Measurements from ENCODE around the gene OR51F2. TPM values are rescaled to one million over a fixed set of nuclear protein-coding genes. Genes with fewer than 3 reads are reported as not detected.

The OR51F2 gene, protein sequence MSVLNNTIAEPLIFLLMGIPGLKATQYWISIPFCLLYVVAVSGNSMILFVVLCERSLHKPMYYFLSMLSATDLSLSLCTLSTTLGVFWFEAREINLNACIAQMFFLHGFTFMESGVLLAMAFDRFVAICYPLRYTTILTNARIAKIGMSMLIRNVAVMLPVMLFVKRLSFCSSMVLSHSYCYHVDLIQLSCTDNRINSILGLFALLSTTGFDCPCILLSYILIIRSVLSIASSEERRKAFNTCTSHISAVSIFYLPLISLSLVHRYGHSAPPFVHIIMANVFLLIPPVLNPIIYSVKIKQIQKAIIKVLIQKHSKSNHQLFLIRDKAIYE
- total RNA-seq, result not detected in 2 replicates

GRCh38 chr11:4821021-4821420 is at the start of gene OR51F2:
Gene OR51F2 (plus strand): TSS chr11:4821321. CDS start chr11:4821422, 101 bp downstream.

GRCh38 chr11:4804280-4804679 is 16.8 kb upstream of the OR51F2 start, which contains the start of gene OR52R1:
Gene OR52R1 (minus strand): TSS chr11:4804380. CDS start chr11:4804380, 0 bp downstream.

GRCh38 chr11:4848908-4849532 is 27.9 kb downstream of the OR51F2 start, which contains the start of gene OR51S1:
Gene OR51S1 (minus strand): TSS chr11:4849208. CDS start chr11:4849208, 0 bp downstream.

Other genes starting within 250 kb of the OR51F2 start
- not detected in 2 replicates for gene OR52I2, start 239.6 kb upstream of the OR51F2 start, total RNA-seq
- gene OR52I1, start 227.3 kb upstream of the OR51F2 start, total RNA-seq, result not detected in 2 replicates
- 11.6 and 13.9 TPM in 2 replicates for gene TRIM68, start 213.1 kb upstream of the OR51F2 start, total RNA-seq
- gene OR51D1, start 183.8 kb upstream of the OR51F2 start, total RNA-seq, result not detected in 2 replicates
- gene OR51E1, start 177.3 kb upstream of the OR51F2 start, total RNA-seq, result not detected in 2 replicates
- gene OR51E2, start 123.5 kb upstream of the OR51F2 start, total RNA-seq, result not detected in 2 replicates
- not detected in 2 replicates for gene MMP26, start 116.5 kb upstream of the OR51F2 start, total RNA-seq
- gene OR51F1, start 51.4 kb upstream of the OR51F2 start, total RNA-seq, result not detected in 2 replicates
- not detected in 2 replicates for gene OR52R1, start 16.9 kb upstream of the OR51F2 start, total RNA-seq
- not detected in 2 replicates for gene OR51S1, start 27.9 kb downstream of the OR51F2 start, total RNA-seq
- not detected in 2 replicates for gene OR51T1, start 60.6 kb downstream of the OR51F2 start, total RNA-seq
- gene OR51A7, start 82.5 kb downstream of the OR51F2 start, total RNA-seq, result not detected in 2 replicates
- gene OR51G2, start 98.0 kb downstream of the OR51F2 start, total RNA-seq, result not detected in 2 replicates
- gene OR51G1, start 103.0 kb downstream of the OR51F2 start, total RNA-seq, result not detected in 2 replicates
- gene OR51A4, start 126.3 kb downstream of the OR51F2 start, total RNA-seq, result not detected in 2 replicates
- gene OR51A2, start 134.4 kb downstream of the OR51F2 start, total RNA-seq, result not detected in 2 replicates
- not detected in 2 replicates for gene OR51L1, start 173.5 kb downstream of the OR51F2 start, total RNA-seq
- gene OR52J3, start 225.2 kb downstream of the OR51F2 start, total RNA-seq, result not detected in 2 replicates
- not detected in 2 replicates for gene OR52E2, start 238.3 kb downstream of the OR51F2 start, total RNA-seq
- not detected in 2 replicates for gene OR52E1, start 248.3 kb downstream of the OR51F2 start, total RNA-seq